C4-2B (cell line): ENCODE measurements around the gene RAB3IL1.

Source experiments
- CTCF ChIP-seq: fragments of 450-650 bp; conservative IDR thresholded peaks from 2 replicates; pipeline ENCODE4 v1.5.1; 2017; ENCODE audit warnings: mild to moderate bottlenecking
- ZFX ChIP-seq: fragments of 450-650 bp; IDR thresholded peaks from 2 replicates; pipeline ENCODE4 v1.6.1; 2017

- TF ChIP-seq CTCF (no peak), ZFX (no peak)
Observed at GRCh38 chr11:61864814-61865775, 52.3 kb downstream of the RAB3IL1 start.
